GM23338 (cell line): ENCODE results near the gene ARHGEF9. TPM values are rescaled to one million over a fixed set of nuclear protein-coding genes. Genes with fewer than 3 reads are reported as not detected.

Experiments used
- microRNA counts: library from miRNA; unstranded; fragments of <30 nt; microRNA quantifications from one replicate; lab custom pipeline; 2017
- microRNA-seq: library from miRNA; unstranded; fragments of <30 nt; microRNA quantifications from one replicate; pipeline ENCODE4, GENCODE V29; 2017
- polyA plus RNA-seq: library from polyadenylated mRNA; unstranded; fragments of >200 nt; fragmentation: Nextera tagmentation; extraction: Ambion mirVana; gene quantifications from 2 replicates; pipeline ENCODE4 v1.2.1, GENCODE V29; 2016
- small RNA-seq: library from RNA; depleted of rRNA; stranded (forward); fragments of <200 nt; gene quantifications from one replicate; pipeline ENCODE3, GENCODE V24; 2014; ENCODE audit warnings: low replicate concordance
- total RNA-seq: library from RNA; depleted of rRNA; stranded (reverse); fragments of >200 nt; shearing (Covaris generic); gene quantifications from 2 replicates; pipeline ENCODE4 v1.2.3, GENCODE V29; 2014

The ARHGEF9 gene
- total and polyA plus RNA-seq, 2 experiments from 2014 or later: 23.1 to 35.9 TPM

MicroRNAs encoded within 50 kb of the gene (microRNA counts, 767-probe panel; counts per million panel counts)
- not detected for microRNA hsa-miR-1468 (lab: Ali Mortazavi, UCI)

Small RNA genes lying within 50 kb of the gene (microRNA-seq; reads per million reads assigned to microRNA genes)
- gene MIR1468: 1.3 reads per million

Small RNA genes lying within 50 kb of the gene (small RNA-seq; reads per million reads assigned to genes)
- 1.7 reads per million, percentile 78 among the genes with 10 or more reads in this experiment for gene MIR1468
